ENCODE measurements around the gene ZNF668. TPM values are rescaled to one million over a fixed set of nuclear protein-coding genes. Genes with fewer than 3 reads are reported as not detected.

The ZNF668 gene
- polyA plus RNA-seq, 4 donors = 5.4 to 12.2 (median 10.1) TPM

Other genes starting within 250 kb of the ZNF668 start
- 10 to 100 TPM; 23.7 to 33.2 (median 30.5) TPM for gene BCL7C, start 180.2 kb downstream of the ZNF668 start, polyA plus RNA-seq
- gene CTF1, start 177.6 kb downstream of the ZNF668 start, polyA plus RNA-seq = 1 to 10 TPM in 2 of 4 donors, not detected in 2; 1.1 to 3.0 TPM
- gene FBXL19, start 150.7 kb downstream of the ZNF668 start, polyA plus RNA-seq = 10 to 100 TPM in 2 of 4 donors, 1 to 10 TPM in 2; 8.7 to 26.3 (median 13.4) TPM
- gene ORAI3, start 125.2 kb downstream of the ZNF668 start, polyA plus RNA-seq = 10 to 100 TPM in 2 of 4 donors, 1 to 10 TPM in 2; 6.2 to 38.1 (median 8.6) TPM
- 10 to 100 TPM in 2 of 4 donors, 1 to 10 TPM in 2; 6.9 to 11.4 (median 9.0) TPM for gene SETD1A, start 116.5 kb downstream of the ZNF668 start, polyA plus RNA-seq
- gene HSD3B7, start 89.0 kb downstream of the ZNF668 start, polyA plus RNA-seq = 10 to 100 TPM; 15.9 to 48.9 (median 23.2) TPM
- 1 to 10 TPM in 1 of 4 donors, under 1 TPM in 1, not detected in 2; 0.64 to 1.5 TPM for gene STX1B, start 63.6 kb downstream of the ZNF668 start, polyA plus RNA-seq
- 100 to 1,000 TPM in 2 of 4 donors, 10 to 100 TPM in 2; 64.6 to 115 (median 91.5) TPM for gene STX4, start 40.7 kb downstream of the ZNF668 start, polyA plus RNA-seq
- 10 to 100 TPM in 2 of 4 donors, 1 to 10 TPM in 2; 3.0 to 14.0 (median 7.3) TPM for gene ZNF646, start 182 bp upstream of the ZNF668 start, polyA plus RNA-seq
- gene PRSS53, start 14.7 kb upstream of the ZNF668 start, polyA plus RNA-seq = 1 to 10 TPM; 1.2 to 4.7 (median 1.7) TPM
- gene VKORC1, start 20.6 kb upstream of the ZNF668 start, polyA plus RNA-seq = 10 to 100 TPM; 54.4 to 87.8 (median 80.6) TPM
- 10 to 100 TPM; 23.8 to 30.5 (median 27.6) TPM for gene BCKDK, start 34.1 kb upstream of the ZNF668 start, polyA plus RNA-seq
- 10 to 100 TPM; 43.7 to 57.1 (median 44.0) TPM for gene KAT8, start 43.4 kb upstream of the ZNF668 start, polyA plus RNA-seq
- gene PRSS8, start 61.5 kb upstream of the ZNF668 start, polyA plus RNA-seq = 100 to 1,000 TPM; 220 to 393 (median 292) TPM
- 10 to 100 TPM in 2 of 4 donors, 1 to 10 TPM in 2; 2.5 to 19.2 (median 8.1) TPM for gene PRSS36, start 75.8 kb upstream of the ZNF668 start, polyA plus RNA-seq
- 100 to 1,000 TPM; 147 to 415 (median 209) TPM for gene FUS, start 105.9 kb upstream of the ZNF668 start, polyA plus RNA-seq
- gene PYCARD, start 128.5 kb upstream of the ZNF668 start, polyA plus RNA-seq = 100 to 1,000 TPM in 3 of 4 donors, 10 to 100 TPM in 1; 47.1 to 247 (median 170) TPM
- under 1 TPM; under 0.01 to 0.32 (median 0.13) TPM for gene TRIM72, start 139.9 kb upstream of the ZNF668 start, polyA plus RNA-seq
- gene PYDC1, start 142.9 kb upstream of the ZNF668 start, polyA plus RNA-seq = under 1 TPM in 1 of 4 donors, not detected in 3; 0.32 TPM
- gene ITGAM, start 185.7 kb upstream of the ZNF668 start, polyA plus RNA-seq = 1 to 10 TPM in 2 of 4 donors, under 1 TPM in 2; 0.22 to 4.3 (median 0.92) TPM

Data from small intestine (tissue), 4 donors.